ENCODE results near the gene PIK3R5. TPM values are rescaled to one million over a fixed set of nuclear protein-coding genes. Genes with fewer than 3 reads are reported as not detected.

PIK3R5 gene
- total RNA-seq, 6 donors from 2014 or later, result 22.3 to 175 (median 49.8) TPM

DNA sequence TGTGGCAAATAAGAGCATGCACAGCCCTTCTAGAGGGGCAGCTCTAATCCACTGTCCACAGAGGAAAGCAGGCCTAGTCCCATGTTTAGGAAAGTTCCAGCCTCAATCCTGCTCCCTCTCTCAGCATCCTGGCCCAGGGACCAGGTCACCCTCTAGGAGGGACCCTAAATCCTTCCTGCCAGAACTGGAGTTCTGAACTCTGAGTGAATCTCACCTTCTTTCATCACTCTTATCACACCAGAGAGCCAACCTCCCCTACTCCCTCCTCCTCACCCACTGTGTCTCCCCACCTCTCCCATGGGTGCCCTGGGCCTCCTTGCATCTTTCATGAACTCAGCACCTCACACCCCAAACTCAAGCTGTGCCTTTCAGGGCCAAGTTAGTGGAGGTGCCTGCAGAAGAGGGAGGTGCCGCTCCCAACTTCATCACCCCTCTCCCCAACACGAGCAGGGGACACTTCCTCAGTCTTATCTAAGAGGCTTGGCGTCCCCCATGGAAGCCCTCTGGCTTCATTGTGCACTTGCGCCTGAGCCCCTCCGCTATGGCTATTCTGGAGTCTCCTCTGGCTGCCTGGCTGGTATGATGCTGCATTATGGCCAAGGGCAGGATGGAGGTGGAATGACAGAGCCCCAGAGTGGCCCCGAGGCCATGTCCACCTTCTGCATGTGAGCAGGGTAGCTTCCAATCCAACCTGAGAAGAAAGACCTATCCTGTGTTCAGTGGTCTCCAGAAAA lies 129.7 kb downstream of the PIK3R5 start:
- DNase-seq (no peak), ATAC-seq (ENCODE audit: low FRiP score in 2 of 2) (no peak)
- Histone ChIP-seq H3K4me3 (no peak overlapping the region), H3K27me3 (no peaks in the 10 kb centered on the region), H3K36me3 (no peaks in the 10 kb centered on the region), H3K9me3 (no peaks in the 10 kb centered on the region), H3K4me1 (no peaks in the 10 kb centered on the region), H3K27ac (no peak overlapping the region)
- WGBS, 2 donors, result 84 to 88% methylated on average over 5 to 6 of the region's 6 CpGs
- TF ChIP-seq POLR2A (IDR thresholded peaks at IDR 0.05) (no peak), EP300 (IDR thresholded peaks at IDR 0.05) (no peak), POLR2AphosphoS5 (IDR thresholded peaks at IDR 0.05) (no peak)
- TF ChIP-seq, protein P1, sequence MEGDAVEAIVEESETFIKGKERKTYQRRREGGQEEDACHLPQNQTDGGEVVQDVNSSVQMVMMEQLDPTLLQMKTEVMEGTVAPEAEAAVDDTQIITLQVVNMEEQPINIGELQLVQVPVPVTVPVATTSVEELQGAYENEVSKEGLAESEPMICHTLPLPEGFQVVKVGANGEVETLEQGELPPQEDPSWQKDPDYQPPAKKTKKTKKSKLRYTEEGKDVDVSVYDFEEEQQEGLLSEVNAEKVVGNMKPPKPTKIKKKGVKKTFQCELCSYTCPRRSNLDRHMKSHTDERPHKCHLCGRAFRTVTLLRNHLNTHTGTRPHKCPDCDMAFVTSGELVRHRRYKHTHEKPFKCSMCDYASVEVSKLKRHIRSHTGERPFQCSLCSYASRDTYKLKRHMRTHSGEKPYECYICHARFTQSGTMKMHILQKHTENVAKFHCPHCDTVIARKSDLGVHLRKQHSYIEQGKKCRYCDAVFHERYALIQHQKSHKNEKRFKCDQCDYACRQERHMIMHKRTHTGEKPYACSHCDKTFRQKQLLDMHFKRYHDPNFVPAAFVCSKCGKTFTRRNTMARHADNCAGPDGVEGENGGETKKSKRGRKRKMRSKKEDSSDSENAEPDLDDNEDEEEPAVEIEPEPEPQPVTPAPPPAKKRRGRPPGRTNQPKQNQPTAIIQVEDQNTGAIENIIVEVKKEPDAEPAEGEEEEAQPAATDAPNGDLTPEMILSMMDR (IDR thresholded peaks at IDR 0.05), result no peak

DNA sequence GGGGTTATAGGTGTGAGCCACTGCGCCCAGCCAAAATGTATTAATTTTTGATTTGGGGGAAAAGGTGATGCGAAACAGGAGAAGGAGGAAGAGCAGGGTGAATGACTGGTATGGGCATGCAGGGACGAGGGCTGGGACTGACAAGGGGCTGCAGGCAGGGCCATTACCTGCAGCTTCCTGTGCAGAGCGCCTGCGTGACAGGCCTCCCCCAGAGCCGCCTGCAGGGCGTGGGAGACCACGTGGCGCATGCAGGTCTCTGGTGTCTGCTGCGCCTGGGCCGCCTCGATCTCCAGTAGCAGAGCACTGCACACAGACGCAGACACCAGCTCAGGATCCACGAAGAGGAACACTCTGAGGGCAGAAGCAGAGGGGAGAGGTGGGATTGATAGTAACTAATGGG lies 130.4 kb downstream of the PIK3R5 start:
- H3K27me3 ChIP-seq, result no peaks in the 10 kb centered on the region
- H3K4me1 ChIP-seq, result no peaks in the 10 kb centered on the region
- no peak for TF ChIP-seq POLR2AphosphoS5 (IDR thresholded peaks at IDR 0.05)
- no peak for TF ChIP-seq POLR2A (IDR thresholded peaks at IDR 0.05)
- TF ChIP-seq EP300 (IDR thresholded peaks at IDR 0.05), result no peak
- TF ChIP-seq, protein P1 (IDR thresholded peaks at IDR 0.05), result no peak
- DNase-seq (no peak), ATAC-seq (ENCODE audit: low FRiP score in 2 of 2) (no peak)
- H3K9me3 ChIP-seq, result no peaks in the 10 kb centered on the region
- no peak overlapping the region for H3K27ac ChIP-seq
- WGBS, 2 donors, result 90 to 93% methylated on average over 12 to 14 of the region's 14 CpGs
- no peaks in the 10 kb centered on the region for H3K36me3 ChIP-seq
- H3K4me3 ChIP-seq, result no peak overlapping the region

DNA sequence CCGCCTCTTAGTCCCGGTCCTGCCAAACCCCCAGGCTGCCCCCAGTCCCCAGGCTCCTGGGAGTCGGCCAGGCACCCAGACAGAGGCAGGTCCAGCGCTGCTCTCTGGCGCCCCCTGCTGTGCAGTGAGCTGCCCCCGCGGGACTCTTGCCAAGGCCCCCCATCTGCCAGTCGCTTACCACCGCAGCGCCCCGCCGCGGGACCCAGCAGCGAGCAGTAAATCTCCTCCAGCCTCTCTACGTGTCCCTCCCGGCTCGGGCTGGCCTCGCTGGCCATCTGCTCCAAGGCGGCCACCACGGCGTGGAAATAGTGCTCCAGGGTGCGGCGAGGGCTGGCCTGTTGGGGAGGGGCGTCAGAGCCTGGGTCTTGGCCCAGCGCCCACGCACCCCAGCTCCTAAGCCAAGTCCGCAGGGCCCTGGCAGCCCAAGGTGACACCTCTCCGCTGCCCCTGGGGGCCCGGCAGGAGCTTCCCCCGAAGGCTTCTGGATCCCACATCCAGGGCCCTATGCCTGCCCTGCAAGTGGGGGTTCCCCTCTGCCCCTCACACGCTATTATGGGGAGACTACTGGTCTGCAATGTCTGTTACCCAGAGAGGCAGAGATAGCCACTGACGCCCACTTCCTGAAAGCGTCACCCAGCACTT lies 132.7 kb downstream of the PIK3R5 start:
- WGBS, 2 donors, result 61 to 68% methylated on average over 19 to 32 of the region's 33 CpGs
- Histone ChIP-seq H3K4me1 (no peaks in the 10 kb centered on the region), H3K36me3 (no peaks in the 10 kb centered on the region), H3K27ac (no peak overlapping the region), H3K4me3 (no peak overlapping the region), H3K27me3 (no peaks in the 10 kb centered on the region), H3K9me3 (no peaks in the 10 kb centered on the region)
- TF ChIP-seq POLR2AphosphoS5 (IDR thresholded peaks at IDR 0.05) (no peak), POLR2A (IDR thresholded peaks at IDR 0.05) (no peak), EP300 (IDR thresholded peaks at IDR 0.05) (no peak)
- TF ChIP-seq, protein P1 (IDR thresholded peaks at IDR 0.05), result peak in 3 of 6 experiments; percentile 25 to 38 (median 35)
- ATAC-seq (ENCODE audit: low FRiP score in 2 of 2), result no peak
- DNase-seq, result peak in 1 of 2 donors; percentile 81

DNA sequence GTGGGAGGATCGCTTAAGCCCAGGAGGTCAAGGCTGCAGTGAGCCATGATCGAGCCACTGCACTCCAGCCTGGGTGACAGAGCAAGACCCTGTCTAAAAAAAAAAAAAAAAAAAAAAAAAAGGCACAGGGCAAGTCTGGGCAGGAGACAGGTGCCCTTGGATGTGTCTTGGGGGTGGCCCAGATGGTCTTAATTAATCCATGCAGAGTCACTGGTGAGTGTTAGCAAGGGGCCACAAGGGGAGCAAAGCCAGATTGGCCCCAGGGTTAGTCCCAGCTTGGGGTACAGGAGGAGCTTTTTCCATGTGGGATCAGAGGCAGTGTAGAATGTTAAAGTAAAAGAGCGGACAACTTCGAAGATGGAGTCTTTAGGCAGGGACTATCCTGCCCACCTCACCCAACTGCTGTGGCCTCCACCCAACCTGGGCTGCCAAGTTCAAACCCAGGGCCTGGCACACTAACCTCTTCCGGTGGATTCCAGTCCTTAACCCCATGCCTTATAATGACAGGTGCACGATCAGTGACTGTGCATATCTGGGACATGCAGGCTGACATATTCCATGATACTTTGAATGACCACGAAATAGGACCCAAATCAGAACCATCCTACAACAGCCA lies 134.2 kb downstream of the PIK3R5 start:
- Histone ChIP-seq H3K4me1 (no peaks in the 10 kb centered on the region), H3K9me3 (no peaks in the 10 kb centered on the region), H3K4me3 (no peak overlapping the region), H3K27me3 (no peaks in the 10 kb centered on the region), H3K27ac (no peak overlapping the region), H3K36me3 (no peaks in the 10 kb centered on the region)
- no peak for ATAC-seq (ENCODE audit: low FRiP score in 2 of 2)
- no peak for DNase-seq
- no peak for TF ChIP-seq POLR2A (IDR thresholded peaks at IDR 0.05)
- TF ChIP-seq EP300 (IDR thresholded peaks at IDR 0.05), result no peak
- no peak for TF ChIP-seq POLR2AphosphoS5 (IDR thresholded peaks at IDR 0.05)
- TF ChIP-seq, protein P1 (IDR thresholded peaks at IDR 0.05), result no peak
- WGBS, 2 donors, result 87 to 89% methylated on average over 6 to 7 of the region's 7 CpGs
